H1 (cell line): ENCODE results near the gene FAM111A. TPM values are rescaled to one million over a fixed set of nuclear protein-coding genes. Genes with fewer than 3 reads are reported as not detected.

Experiments used
- CTCF ChIA-PET: fragments of 300-600 bp; sonication (Branson Sonifier 250); formaldehyde crosslinking; loops from one replicate; lab custom pipeline; 2021; ENCODE audit not compliant: partially characterized antibody; lab: Charles Lee
- POLR2A ChIA-PET: fragments of 300-600 bp; sonication (Branson Sonifier 250); formaldehyde crosslinking; loops from one replicate; lab custom pipeline; 2021; ENCODE audit warnings: inconsistent platforms; ENCODE audit not compliant: partially characterized antibody; lab: Charles Lee
- DNase-seq, 2 experiments: peaks; one replicate each; pipeline versions ENCODE4 v3.0.0 to v3.0.0-alpha.2; 2010 to 2022; ENCODE audit warnings: low spot score in 2 of 2, low read depth in 1 of 2, mixed read lengths in 1 of 2
- FAIRE-seq: peaks from 2 replicates; lab custom pipeline; 2011; peaks lifted over from hg19 to GRCh38; lab: Jason Lieb, UNC
- H2AFZ ChIP-seq: 2 replicates; pipeline ENCODE4 v1.8.1; 2012; ENCODE audit warnings: low read length, inconsistent platforms
- H2AK5ac ChIP-seq: 2 replicates; pipeline ENCODE4 v1.6.1; 2013; ENCODE audit warnings: low read depth, low read length
- H2BK120ac ChIP-seq: replicated peaks from 2 replicates; pipeline ENCODE3; 2013; ENCODE audit warnings: low read depth, low read length, inconsistent platforms
- H2BK12ac ChIP-seq: 2 replicates; pipeline ENCODE4 v1.6.1; 2013; ENCODE audit warnings: low read depth, low read length
- H2BK15ac ChIP-seq: 2 replicates; pipeline ENCODE4 v1.6.1; 2013; ENCODE audit warnings: low read length
- H2BK20ac ChIP-seq: 2 replicates; pipeline ENCODE4 v1.6.1; 2013; ENCODE audit warnings: low read length
- H2BK5ac ChIP-seq: 2 replicates; pipeline ENCODE4 v1.6.1; 2013; ENCODE audit warnings: low read depth, low read length
- H3K14ac ChIP-seq: 2 replicates; pipeline ENCODE4 v1.6.1; 2013; ENCODE audit warnings: inconsistent platforms; ENCODE audit not compliant: insufficient read length
- H3K18ac ChIP-seq: 2 replicates; pipeline ENCODE4 v1.6.1; 2013; ENCODE audit warnings: low read length; ENCODE audit errors: extremely low read depth
- H3K23ac ChIP-seq: 2 replicates; pipeline ENCODE4 v1.6.1; 2013; ENCODE audit warnings: inconsistent platforms; ENCODE audit not compliant: insufficient read length
- H3K23me2 ChIP-seq: 2 replicates; pipeline ENCODE4 v1.6.1; 2013; ENCODE audit warnings: low read depth, low read length
- H3K27ac ChIP-seq: 2 replicates; pipeline ENCODE4 v1.6.1; 2011; ENCODE audit warnings: low read depth, low read length, inconsistent platforms
- H3K27me3 ChIP-seq, 4 experiments: replicated peaks in 1 of 4; 1 replicate in 1 of 4; 2 replicates in 3 of 4; pipeline versions ENCODE4 v1.6.1 to v1.8.1; 2011 to 2013; ENCODE audit warnings: low read length in 3 of 4, mild to moderate bottlenecking in 3 of 4, inconsistent platforms in 2 of 4, mixed read lengths in 2 of 4, moderate library complexity in 1 of 4; ENCODE audit not compliant: control insufficient read depth in 3 of 4, insufficient read depth in 3 of 4; ENCODE audit errors: extremely low read depth in 1 of 4
- H3K36me3 ChIP-seq, 4 experiments: 2 replicates each; pipeline versions ENCODE4 v1.6.1 to v1.8.1; 2011 to 2013; ENCODE audit warnings: mild to moderate bottlenecking in 4 of 4, low read length in 3 of 4, moderate library complexity in 2 of 4, control low read depth in 1 of 4, inconsistent platforms in 1 of 4; ENCODE audit not compliant: insufficient read depth in 4 of 4, control insufficient read depth in 2 of 4
- H3K4ac ChIP-seq: replicated peaks from 2 replicates; pipeline ENCODE3; 2013; ENCODE audit warnings: low read length, low read depth, mixed read lengths, inconsistent platforms; ENCODE audit not compliant: insufficient read length
- H3K4me1 ChIP-seq, 4 experiments: replicated peaks in 1 of 4; 1 replicate in 1 of 4; 2 replicates in 3 of 4; pipeline versions ENCODE4 v1.6.1 to v1.8.1; 2011 to 2013; ENCODE audit warnings: low read length in 3 of 4, inconsistent platforms in 2 of 4, mixed read lengths in 1 of 4; ENCODE audit not compliant: insufficient read depth in 4 of 4, control insufficient read depth in 3 of 4
- H3K4me2 ChIP-seq, 2 experiments: 2 replicates each; pipeline versions ENCODE4 v1.6.1 to v1.8.1; 2011 to 2013; ENCODE audit warnings: low read depth in 2 of 2, low read length in 2 of 2, control low read depth in 1 of 2, inconsistent platforms in 1 of 2, mild to moderate bottlenecking in 1 of 2; ENCODE audit not compliant: insufficient read depth in 1 of 2
- H3K4me3 ChIP-seq, 4 experiments: fragments of 200-600, 300-600 bp in 1 of 4; sonication (generic), shearing (Covaris generic), sonication (Bioruptor Twin) in 1 of 4; 2 replicates each; pipeline versions ENCODE4 v1.5.1 to v1.8.1; 2011 to 2016; ENCODE audit warnings: low read length in 4 of 4, low read depth in 3 of 4, control low read depth in 2 of 4, inconsistent platforms in 2 of 4, mild to moderate bottlenecking in 2 of 4, mixed read lengths in 1 of 4, moderate library complexity in 1 of 4; ENCODE audit not compliant: insufficient read depth in 2 of 4; ENCODE audit errors: extremely low read depth in 1 of 4
- H3K56ac ChIP-seq: replicated peaks from 2 replicates; pipeline ENCODE3; 2013; ENCODE audit warnings: low read depth, mild to moderate bottlenecking, mixed read lengths, low read length, inconsistent platforms; ENCODE audit not compliant: insufficient read length
- H3K79me1 ChIP-seq: 2 replicates; pipeline ENCODE4 v1.6.1; 2013; ENCODE audit warnings: low read depth, low read length, control low read depth
- H3K79me2 ChIP-seq, 2 experiments: 2 replicates each; pipeline versions ENCODE4 v1.6.1 to v1.8.1; 2012 to 2013; ENCODE audit warnings: low read length in 2 of 2, mild to moderate bottlenecking in 2 of 2, inconsistent platforms in 1 of 2; ENCODE audit not compliant: insufficient read depth in 2 of 2, control insufficient read depth in 1 of 2
- H3K9ac ChIP-seq, 4 experiments: replicated peaks in 1 of 4; 1 replicate in 1 of 4; 2 replicates in 3 of 4; pipeline versions ENCODE4 v1.6.1 to v1.8.1; 2011 to 2013; ENCODE audit warnings: low read depth in 3 of 4, low read length in 3 of 4, control low read depth in 2 of 4, mild to moderate bottlenecking in 2 of 4, moderate library complexity in 2 of 4, inconsistent platforms in 1 of 4; ENCODE audit errors: extremely low read depth in 1 of 4
- H3K9me3 ChIP-seq, 2 experiments: 2 replicates each; pipeline versions ENCODE4 v1.6.1 to v1.8.1; 2012 to 2013; ENCODE audit warnings: mild to moderate bottlenecking in 2 of 2, moderate library complexity in 2 of 2, control low read depth in 1 of 2, inconsistent platforms in 1 of 2, low read depth in 1 of 2, low read length in 1 of 2, mixed read lengths in 1 of 2; ENCODE audit not compliant: insufficient read depth in 2 of 2
- H4K20me1 ChIP-seq, 2 experiments: replicated peaks in 1 of 2; 2 replicates each; pipeline versions ENCODE3 to v1.8.1; 2011 to 2013; ENCODE audit warnings: inconsistent platforms in 2 of 2, low read length in 2 of 2, mild to moderate bottlenecking in 1 of 2; ENCODE audit not compliant: insufficient read depth in 2 of 2, control insufficient read depth in 1 of 2
- H4K5ac ChIP-seq: 2 replicates; pipeline ENCODE4 v1.6.1; 2013; ENCODE audit warnings: low read length, low read depth, mixed read lengths, inconsistent platforms; ENCODE audit not compliant: insufficient read length
- H4K8ac ChIP-seq: 2 replicates; pipeline ENCODE4 v1.8.0; 2013; ENCODE audit warnings: mild to moderate bottlenecking, moderate library complexity, low read length, inconsistent platforms; ENCODE audit not compliant: insufficient read depth; ENCODE audit errors: extremely low read depth
- H4K91ac ChIP-seq: replicated peaks from 2 replicates; pipeline ENCODE3; 2013; ENCODE audit warnings: low read length, mixed read lengths, inconsistent platforms; ENCODE audit not compliant: insufficient read length
- MAX ChIP-seq: IDR thresholded peaks from 2 replicates; pipeline ENCODE4 v1.6.1; 2012; ENCODE audit warnings: inconsistent platforms
- RAD21 ChIP-seq, 2 experiments: IDR thresholded peaks in 1 of 2; conservative IDR thresholded peaks in 1 of 2; 2 replicates each; pipeline ENCODE4 v1.6.1; 2011; ENCODE audit warnings: low read depth in 2 of 2, low read length in 2 of 2, improper control_type of control experiment in 1 of 2, inconsistent platforms in 1 of 2, mild to moderate bottlenecking in 1 of 2, moderate library complexity in 1 of 2
- RBBP5 ChIP-seq: IDR thresholded peaks from 2 replicates; pipeline ENCODE4 v1.7.1; 2012; ENCODE audit warnings: low read depth, mild to moderate bottlenecking, inconsistent platforms, low read length, moderate library complexity, borderline replicate concordance
- RXRA ChIP-seq: IDR thresholded peaks from 2 replicates; pipeline ENCODE4 v1.6.1; 2011; ENCODE audit warnings: low read depth, mild to moderate bottlenecking, low read length, moderate library complexity; ENCODE audit not compliant: insufficient read depth
- SAP30 ChIP-seq: fragments of 300-600 bp; sonication (generic); IDR thresholded peaks from 2 replicates; pipeline ENCODE4 v1.7.1; 2012; ENCODE audit warnings: low read length, moderate library complexity, mild to moderate bottlenecking, inconsistent platforms; ENCODE audit not compliant: insufficient read depth, insufficient replicate concordance
- SIN3A ChIP-seq, 2 experiments: IDR thresholded peaks in 1 of 2; conservative IDR thresholded peaks in 1 of 2; 2 replicates each; pipeline ENCODE4 v1.6.1; 2011 to 2012; ENCODE audit warnings: low read length in 2 of 2, improper control_type of control experiment in 1 of 2, low read depth in 1 of 2, mild to moderate bottlenecking in 1 of 2
- TAF1 ChIP-seq: IDR thresholded peaks from 2 replicates; pipeline ENCODE4 v1.6.1; 2011; ENCODE audit warnings: mild to moderate bottlenecking, low read depth, low read length
- TAF7 ChIP-seq: optimal IDR thresholded peaks from 2 replicates; pipeline ENCODE3; 2011; ENCODE audit warnings: low read depth, mild to moderate bottlenecking, inconsistent platforms, low read length, moderate library complexity, borderline replicate concordance
- WGBS, 2 experiments: shearing (Covaris generic) in 1 of 2; methylation state at CpG; one replicate each; pipeline versions ENCODE4 v1.1.6 to v1.1.7; 2013 to 2015; ENCODE audit warnings: low lambda C conversion rate in 2 of 2, mixed read lengths in 2 of 2, inconsistent platforms in 1 of 2, low coverage in 1 of 2, missing lambda C conversion rate in 1 of 2; ENCODE audit not compliant: insufficient replicate concordance in 2 of 2, insufficient coverage in 1 of 2, insufficient read length in 1 of 2; ENCODE audit errors: extremely low coverage in 1 of 2, missing lambda C conversion rate in 1 of 2; 5-methylcytosine and 5-hydroxymethylcytosine counted together
- polyA plus RNA-seq, 7 experiments: library from polyadenylated mRNA; depleted of rRNA in 3 of 7; stranded (reverse) in 5 of 7; unstranded in 2 of 7; fragments of >200 nt in 5 of 7; fragments of 200-250 nt in 2 of 7; gene quantifications; 1 replicate in 5 of 7; 2 replicates in 1 of 7; 4 replicates in 1 of 7; pipeline versions ENCODE4 v1.2.1 to v1.2.3, GENCODE V29; 2011 to 2013; ENCODE audit warnings: missing spikeins in 2 of 7, mixed read lengths in 2 of 7
- total RNA-seq: library from RNA; stranded (reverse); fragmentation: NEBNext Ultra II Directional; extraction: Animal tissue kit (Norgen Biotek cat#: 25700); gene quantifications from 2 replicates; pipeline ENCODE4 v1.2.1, GENCODE V29; 2021

FAM111A gene
- total and polyA plus RNA-seq, 2 of the 8 experiments (the other 6 are each of a cell fraction or from before 2014, with no cell fraction given) = 10.2 to 29.9 TPM

GRCh38 chr11:59173080-59173963, 30.7 kb downstream of the FAM111A start:
- CTCF ChIA-PET = interaction anchor here (0.8 to 9.6 kb wide), 9 partner anchors 9 to 256 kb away, joined by 3 to 201 read pairs (median 10); partner anchors contain the start of gene FAM111A
- TF ChIP-seq TAF7 (no peak), SAP30 (peak; percentile 73), TAF1 (peak; percentile 50; the same call in 1 of the 2 replicates), RBBP5 (peak; percentile 50; the same call in 1 of the 2 replicates), RAD21 (IDR thresholded peaks at IDR 0.05 in 1 of 2, conservative IDR thresholded peaks at IDR 0.05 in 1 of 2; ENCODE audit: low read depth in 2 of 2, low read length in 2 of 2) (no peak), SIN3A (conservative IDR thresholded peaks at IDR 0.05 in 1 of 2, IDR thresholded peaks at IDR 0.05 in 1 of 2; ENCODE audit: low read depth in 1 of 2, low read length in 2 of 2) (peak in 1 of 2 experiments; percentile 14; a peak in 2 of 4 replicates), RXRA (no peak), MAX (peak; percentile 39; the same call in 1 of the 2 replicates)

More at GRCh38 chr11:59173080-59173963, 30.7 kb downstream of the FAM111A start:
- Histone ChIP-seq H2BK15ac (peak overlapping the region; percentile 92; the same call in 1 of the 2 replicates), H4K5ac (no peak overlapping the region), H2AK5ac (no peak overlapping the region; the same call in 1 of the 2 replicates), H3K18ac (peak overlapping the region; percentile 79), H3K4me2 (peak overlapping the region; percentile 98 to 99), H3K9ac (peak overlapping the region in 3 of 4 experiments; percentile 60 to 65 (median 63); a peak in 5 of 7 replicates), H3K14ac (no peak overlapping the region), H3K4me3 (peak overlapping the region; percentile 48 to 95 (median 92)), H3K4ac (no peak overlapping the region), H3K56ac (no peak overlapping the region), H4K20me1 (peaks cover 2% of the 10 kb centered on the region in 2 experiments), H3K79me1 (no peaks in the 10 kb centered on the region), H2BK5ac (no peak overlapping the region; the same call in 1 of the 2 replicates), H3K79me2 (peaks cover 0 to 14% of the 10 kb centered on the region in 2 experiments; a peak in 2 of 4 replicates), H2BK20ac (no peak overlapping the region), H3K4me1 (peaks cover 6 to 16% (median 9%) of the 10 kb centered on the region in 4 experiments; a peak in 6 of 7 replicates), H3K23ac (no peak overlapping the region), H3K36me3 (no peaks in the 10 kb centered on the region), H2BK120ac (no peak overlapping the region), H3K23me2 (peaks cover 18% of the 10 kb centered on the region), H4K91ac (peak overlapping the region; percentile 78), H3K9me3 (no peaks in the 10 kb centered on the region), H2AFZ (no peak overlapping the region), H3K27ac (no peak overlapping the region), H2BK12ac (peak overlapping the region; percentile 35; the same call in 1 of the 2 replicates), H3K27me3 (no peaks in the 10 kb centered on the region), H4K8ac (no peak overlapping the region)
- POLR2A ChIA-PET = interaction anchor here (0.6 to 5.5 kb wide), 8 partner anchors 11 to 496 kb away, joined by 3 to 79 read pairs (median 4); partner anchors contain the start of genes FAM111B, OR5A2 and PATL1
- DNase-seq (peak in 1 of 2 experiments; percentile 69), FAIRE-seq (no peak)
- WGBS, 2 experiments = 1% methylated on average over 31 of the region's 37 CpGs; no CpG with 5 or more reads in 1 of the 2 experiments
